ENCODE results near the gene MDC1.

- no peak for TF ChIP-seq CTCF (conservative IDR thresholded peaks at IDR 0.05; ENCODE audit: low read depth, low read length)
- no peak for TF ChIP-seq EZH2 (IDR thresholded peaks at IDR 0.05; ENCODE audit: borderline replicate concordance, low read depth, low read length, poor library complexity, severe bottlenecking)
Observed at GRCh38 chr6:30760549-30760948, 43.5 kb upstream of the MDC1 start.

Data from A673 (cell line).